WI38 (cell line): ENCODE results near the gene DHX58.

ENCODE experiments used
- H3K4me3 ChIP-seq: 2 replicates; pipeline ENCODE4 v1.5.1; 2011; ENCODE audit warnings: low read depth, mild to moderate bottlenecking, control low read depth, low read length
- TF ChIP-seq, protein P1 (sequence below): IDR thresholded peaks from 2 replicates; pipeline ENCODE4 v1.5.1; 2012; ENCODE audit warnings: low read depth, mild to moderate bottlenecking, control low read depth, low read length

Gene DHX58

GRCh38 chr17:42076797-42077559, 35.5 kb downstream of the DHX58 start:
- TF ChIP-seq, protein P1, sequence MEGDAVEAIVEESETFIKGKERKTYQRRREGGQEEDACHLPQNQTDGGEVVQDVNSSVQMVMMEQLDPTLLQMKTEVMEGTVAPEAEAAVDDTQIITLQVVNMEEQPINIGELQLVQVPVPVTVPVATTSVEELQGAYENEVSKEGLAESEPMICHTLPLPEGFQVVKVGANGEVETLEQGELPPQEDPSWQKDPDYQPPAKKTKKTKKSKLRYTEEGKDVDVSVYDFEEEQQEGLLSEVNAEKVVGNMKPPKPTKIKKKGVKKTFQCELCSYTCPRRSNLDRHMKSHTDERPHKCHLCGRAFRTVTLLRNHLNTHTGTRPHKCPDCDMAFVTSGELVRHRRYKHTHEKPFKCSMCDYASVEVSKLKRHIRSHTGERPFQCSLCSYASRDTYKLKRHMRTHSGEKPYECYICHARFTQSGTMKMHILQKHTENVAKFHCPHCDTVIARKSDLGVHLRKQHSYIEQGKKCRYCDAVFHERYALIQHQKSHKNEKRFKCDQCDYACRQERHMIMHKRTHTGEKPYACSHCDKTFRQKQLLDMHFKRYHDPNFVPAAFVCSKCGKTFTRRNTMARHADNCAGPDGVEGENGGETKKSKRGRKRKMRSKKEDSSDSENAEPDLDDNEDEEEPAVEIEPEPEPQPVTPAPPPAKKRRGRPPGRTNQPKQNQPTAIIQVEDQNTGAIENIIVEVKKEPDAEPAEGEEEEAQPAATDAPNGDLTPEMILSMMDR = no peak
- H3K4me3 ChIP-seq = no peak overlapping the region

GRCh38 chr17:42075789-42076188, 36.7 kb downstream of the DHX58 start:
- no peak overlapping the region for H3K4me3 ChIP-seq
- TF ChIP-seq, protein P1 = no peak

DNA sequence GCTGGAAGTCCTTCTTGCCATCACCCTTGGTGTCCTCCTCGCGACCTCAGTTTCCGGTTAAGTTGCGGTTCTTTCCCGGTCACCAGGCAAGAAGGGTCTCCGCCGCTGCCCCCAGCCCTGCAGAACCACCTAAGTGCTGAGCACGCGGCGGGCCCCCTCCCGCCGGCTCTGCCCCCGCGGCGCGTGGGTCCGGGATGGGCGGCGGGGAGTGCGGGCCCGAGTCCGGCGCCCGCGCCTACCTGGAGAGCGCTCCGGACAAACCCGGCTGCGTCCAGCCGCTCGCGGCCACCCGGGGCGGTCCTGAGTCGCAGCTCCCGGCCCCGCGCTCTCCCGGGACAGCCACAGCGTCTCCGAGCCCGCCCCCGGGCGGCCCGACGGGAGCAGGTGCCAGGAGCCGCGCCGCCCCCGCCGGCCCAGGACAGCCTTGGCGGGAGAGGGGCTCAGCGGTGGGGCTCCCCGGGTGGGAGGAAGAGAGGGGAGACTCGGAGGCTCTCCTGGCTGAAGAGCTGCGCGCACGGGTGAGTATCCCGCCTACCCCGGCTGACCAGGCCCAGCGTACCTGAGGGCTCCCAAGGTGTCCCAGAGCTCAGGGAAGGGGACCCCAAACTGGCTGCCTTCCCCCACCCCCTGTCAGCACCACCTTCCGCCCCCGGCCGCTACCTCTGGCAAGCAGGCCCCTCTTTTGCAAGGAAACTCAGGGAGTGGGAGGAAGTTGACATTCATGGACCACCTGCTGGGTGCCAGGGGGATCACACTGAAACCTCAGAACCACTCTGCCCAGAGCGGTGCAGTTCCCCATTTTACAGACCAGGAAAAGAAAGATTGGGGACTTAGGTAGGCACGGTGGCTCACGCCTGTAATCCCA, 40.0 kb downstream of the DHX58 start:
- no peak overlapping the region for H3K4me3 ChIP-seq
- TF ChIP-seq, protein P1 = no peak

- TF ChIP-seq, protein P1 = no peak
- H3K4me3 ChIP-seq = no peak overlapping the region
These were observed 40.7 kb downstream of the DHX58 start for GRCh38 chr17:42071810-42072209.

DNA sequence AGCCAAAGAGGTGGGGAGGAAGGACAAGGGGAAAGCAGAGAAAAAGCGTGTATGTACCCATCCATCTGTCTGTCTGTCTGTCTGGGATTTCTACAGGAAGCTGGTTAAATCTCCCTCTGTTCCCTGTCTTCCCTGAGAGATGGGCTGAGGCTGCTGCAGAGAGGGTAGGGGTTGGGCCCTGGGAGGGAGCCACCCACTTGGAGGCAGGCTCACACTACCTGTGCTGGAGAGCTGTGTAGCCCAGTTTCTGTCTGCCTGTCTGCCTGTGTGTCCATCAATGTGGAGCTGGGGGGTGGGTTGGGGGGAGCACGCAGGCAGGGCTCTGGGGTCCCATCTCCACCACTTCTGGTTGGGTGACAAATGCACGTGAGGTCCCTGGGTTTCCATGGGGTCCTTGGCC, 43.5 kb downstream of the DHX58 start:
- no peak overlapping the region for H3K4me3 ChIP-seq
- TF ChIP-seq, protein P1 = no peak

DNA sequence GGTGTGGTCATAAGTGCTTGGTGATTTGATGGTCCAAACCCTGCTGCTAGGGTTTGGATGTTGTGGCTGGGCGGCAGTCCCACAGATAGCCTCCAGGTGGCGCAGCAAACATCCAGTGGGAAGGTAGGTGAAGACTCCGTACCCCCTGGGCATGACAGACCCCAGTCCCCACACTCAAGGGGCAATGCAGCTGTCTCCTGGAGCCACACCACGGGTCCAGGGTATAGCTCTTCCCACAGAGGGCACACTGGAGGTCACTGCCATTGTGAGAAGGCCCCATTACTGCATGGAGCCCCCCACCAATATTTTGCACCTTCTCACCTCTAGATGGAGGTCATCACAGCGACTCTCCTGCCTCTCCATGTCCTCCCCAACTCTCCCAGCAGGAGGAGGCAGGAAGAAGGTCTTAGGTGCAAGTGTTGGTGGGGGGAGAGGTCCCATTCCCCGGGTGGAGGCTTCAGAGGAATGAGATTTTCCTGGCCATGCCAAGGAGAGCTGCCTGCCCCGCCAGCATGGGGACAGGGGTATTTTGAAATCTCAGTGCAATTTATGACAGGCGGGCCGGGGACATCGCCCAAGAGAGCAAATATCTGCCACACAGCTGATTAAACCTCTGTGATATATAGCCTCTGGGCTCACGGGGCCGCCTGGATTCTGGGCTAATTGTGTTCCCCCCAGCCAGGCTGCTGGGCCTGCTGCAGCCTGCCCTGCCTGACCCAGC, 45.0 kb downstream of the DHX58 start:
- TF ChIP-seq, protein P1 = peak; percentile 94
- H3K4me3 ChIP-seq = no peak overlapping the region
